T1000 (cell line): ENCODE measurements around the gene PPP1R3C.

Experiments used
- DNase-seq: peaks from one replicate; lab custom pipeline; 2025; ENCODE audit warnings: mixed read lengths; lab: John Stamatoyannopoulos, UW

The PPP1R3C gene

DNA sequence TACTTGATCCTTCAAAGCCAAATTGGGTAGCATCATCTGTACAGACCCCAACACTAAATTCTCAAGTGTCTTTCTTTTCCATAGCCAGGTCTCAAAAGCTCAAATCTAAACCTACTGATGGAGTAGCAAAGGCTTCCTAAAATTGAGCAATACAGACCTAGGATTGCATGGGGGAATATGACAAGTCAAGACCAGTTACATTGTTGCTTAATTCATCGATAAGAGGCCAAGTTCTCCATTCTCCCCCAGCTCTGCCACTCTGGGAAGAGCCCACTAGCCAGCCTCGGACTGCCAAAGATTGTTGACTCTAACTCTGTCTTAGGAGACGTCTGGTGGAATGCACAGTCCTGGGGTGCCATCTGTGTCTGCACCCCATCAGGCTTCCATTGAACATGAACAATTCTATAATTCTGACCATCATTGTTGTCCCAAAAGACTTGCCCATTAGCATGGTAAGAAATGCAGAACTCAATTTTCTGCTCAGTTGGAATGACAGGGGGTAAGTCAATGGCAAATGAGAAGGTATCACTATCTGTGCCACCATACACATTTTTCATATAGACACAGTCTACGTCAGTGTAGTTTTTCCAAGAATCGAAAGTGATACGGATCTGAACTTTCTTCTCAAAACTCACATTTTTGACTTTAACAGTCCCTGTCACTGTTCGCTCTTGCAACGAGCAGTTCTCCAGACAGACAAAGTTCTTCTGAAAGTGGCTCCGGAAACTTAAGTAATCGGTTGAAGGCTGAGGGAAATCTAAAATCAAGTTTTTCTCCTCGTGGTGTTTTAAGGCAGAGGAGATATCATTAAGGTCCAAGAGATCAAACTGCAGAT lies 2.9 kb downstream of the PPP1R3C start:
- no peak for DNase-seq

DNA sequence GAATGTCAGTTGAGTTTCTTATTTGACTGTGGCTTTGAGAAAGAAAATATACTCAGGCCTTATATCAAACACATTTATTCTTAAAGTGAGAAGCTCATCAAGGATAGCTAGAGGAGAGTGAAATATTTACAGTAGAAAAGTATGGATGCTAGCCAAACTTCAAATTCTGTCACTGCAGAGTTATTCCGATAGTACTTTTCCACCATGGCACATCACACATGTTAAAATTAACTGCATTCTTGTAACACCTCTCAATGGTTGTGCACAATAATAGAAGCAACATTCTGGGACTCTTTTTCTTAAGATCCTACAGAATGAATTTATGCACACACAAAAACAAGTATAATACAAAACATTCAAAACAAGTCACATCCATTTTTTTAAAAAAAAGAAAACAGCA lies 4.5 kb downstream of the PPP1R3C start:
- no peak for DNase-seq

DNA sequence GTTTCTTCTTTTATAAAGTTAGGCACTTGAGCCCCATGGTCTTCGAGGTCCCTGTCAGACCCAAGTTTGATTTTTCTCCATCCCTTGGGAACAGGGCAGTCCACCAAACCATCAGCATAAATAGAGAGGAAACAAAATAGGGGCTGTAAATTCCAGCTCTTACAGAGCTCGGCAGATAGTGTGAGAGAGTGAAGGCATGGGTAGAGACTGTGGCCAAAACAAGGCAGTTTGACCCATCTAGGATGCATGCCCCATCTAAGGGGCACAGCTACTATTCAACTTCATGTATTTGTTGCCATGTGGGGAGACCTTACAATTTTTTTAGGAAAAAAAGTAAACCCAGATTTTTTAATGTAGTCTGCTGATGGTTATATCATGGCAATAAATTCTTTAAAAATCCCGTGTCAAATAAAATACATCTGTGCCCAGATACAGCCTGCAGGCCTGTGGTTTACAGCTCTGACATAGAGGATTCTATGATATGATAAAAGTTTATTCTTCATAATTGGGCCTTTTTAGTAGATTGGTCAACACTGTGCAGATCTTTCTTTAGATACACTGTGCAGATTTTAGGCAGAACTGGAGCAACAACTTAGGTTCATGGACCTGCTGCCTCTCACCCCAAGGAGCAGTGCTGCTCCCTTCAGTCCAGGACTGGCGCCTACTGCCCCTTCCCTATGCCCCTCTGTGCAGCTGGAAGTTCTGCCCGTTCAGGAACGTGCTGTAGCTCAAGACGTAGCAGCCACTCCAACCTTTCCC lies 5.3 kb downstream of the PPP1R3C start:
- no peak for DNase-seq

DNA sequence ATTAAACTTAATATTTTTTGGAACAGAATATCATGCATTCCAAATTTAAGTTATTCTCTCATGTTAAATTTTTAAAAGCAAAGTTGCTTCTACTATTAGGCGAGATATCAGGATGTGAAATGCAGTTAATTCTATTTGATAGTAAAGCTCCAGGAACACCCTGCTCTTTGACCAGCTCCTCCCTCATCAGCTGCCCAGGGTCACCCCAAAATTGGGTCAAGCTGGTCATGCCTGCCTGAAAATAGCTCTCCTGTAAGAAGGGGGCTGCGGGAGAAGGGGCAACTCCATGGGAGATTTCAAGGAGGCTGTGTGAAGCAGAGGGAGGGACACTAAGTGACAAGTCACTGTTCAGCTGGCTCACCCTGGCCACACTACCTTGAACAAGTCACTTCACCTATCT lies 5.9 kb downstream of the PPP1R3C start:
- no peak for DNase-seq

DNA sequence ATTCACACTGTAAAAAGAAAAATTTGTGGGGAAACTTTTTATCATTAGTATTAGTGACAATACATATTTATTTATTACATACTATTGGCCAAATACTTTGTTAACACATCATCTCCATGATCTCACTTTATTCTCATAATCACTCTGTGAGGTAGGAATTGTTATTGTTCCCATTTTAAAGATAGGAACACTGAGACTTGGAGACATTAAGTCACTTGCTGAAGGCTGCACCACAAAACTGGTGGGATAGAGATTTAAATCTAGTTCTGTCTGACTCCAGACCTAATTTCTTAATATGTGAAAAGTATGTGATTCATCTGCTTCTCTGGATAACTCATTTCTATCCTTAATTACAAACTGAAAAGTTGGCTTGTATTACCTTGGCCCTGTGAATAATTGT lies 8.2 kb downstream of the PPP1R3C start:
- DNase-seq: no peak

DNA sequence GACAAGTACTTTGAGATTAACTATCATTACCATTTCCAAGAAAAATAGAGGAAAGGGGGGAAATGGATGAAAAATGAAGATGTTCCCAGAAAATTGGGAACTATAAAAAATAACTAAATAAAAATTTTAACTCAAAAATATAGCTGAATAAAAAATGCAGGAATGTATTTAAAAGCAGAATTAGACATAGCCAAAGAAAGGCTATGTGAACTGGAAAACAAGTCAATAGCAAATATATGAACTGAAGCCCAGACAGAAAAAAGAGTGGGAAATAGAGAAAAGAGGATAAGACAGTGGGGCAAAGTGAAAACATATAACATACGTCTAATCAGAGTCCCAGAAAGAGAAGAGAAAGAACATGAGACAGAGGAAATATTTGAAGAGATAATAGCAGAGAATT lies 10.3 kb downstream of the PPP1R3C start:
- no peak for DNase-seq

DNA sequence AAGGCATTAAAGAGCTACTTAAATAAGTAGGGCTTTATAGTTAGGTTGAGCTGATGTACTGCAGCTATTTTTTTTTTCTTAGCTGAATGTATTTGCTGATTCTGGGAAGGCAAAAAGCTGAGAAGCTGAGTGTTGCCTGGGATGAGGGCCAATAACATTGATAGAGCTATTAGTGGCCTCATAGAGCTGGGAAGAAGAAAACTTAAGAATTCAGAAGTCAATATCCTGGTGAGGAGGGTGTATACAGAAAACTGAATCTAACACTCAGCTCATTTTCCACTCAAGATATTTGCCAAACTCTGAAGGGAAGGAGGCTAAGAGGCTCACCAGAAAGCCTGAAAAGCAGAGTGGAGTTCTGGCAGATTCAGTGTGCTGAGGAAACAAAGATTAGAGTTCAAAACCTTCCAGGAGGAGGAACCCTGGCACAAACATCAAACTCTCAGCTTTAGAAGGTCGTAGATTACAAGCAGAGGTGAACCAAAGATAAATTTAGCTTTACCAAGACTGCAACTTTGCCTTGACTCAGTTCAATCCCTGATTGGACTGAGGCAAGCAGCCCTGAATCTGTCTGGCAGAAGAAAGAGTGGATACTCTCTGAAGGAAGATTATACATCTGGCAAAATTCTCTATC lies 11.3 kb downstream of the PPP1R3C start:
- no peak for DNase-seq

DNA sequence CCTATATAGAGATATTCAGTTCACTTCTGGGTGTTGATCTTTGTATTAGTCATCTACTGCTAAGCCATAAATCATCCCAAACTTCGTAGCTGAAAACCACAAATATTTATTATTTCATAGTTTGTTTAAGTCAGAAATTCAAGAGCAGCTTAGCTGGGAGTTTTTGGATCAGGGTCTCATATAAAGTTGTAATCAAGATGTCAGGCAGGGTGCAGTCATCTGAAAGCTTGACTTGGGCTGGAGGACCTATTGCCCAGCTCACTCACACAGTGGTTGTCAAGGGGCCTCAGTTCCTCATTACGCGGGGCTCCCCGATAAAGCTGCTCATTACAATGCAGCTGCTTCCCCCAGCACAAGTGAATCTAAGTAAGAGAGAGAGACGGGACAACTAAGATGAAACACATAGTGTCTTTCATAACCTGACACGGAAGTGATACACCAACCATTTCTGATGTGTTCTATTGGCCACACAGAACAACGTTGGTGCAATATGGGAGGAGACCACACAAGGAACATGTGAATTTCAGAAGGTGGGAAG lies 15.7 kb downstream of the PPP1R3C start:
- DNase-seq: no peak

DNA sequence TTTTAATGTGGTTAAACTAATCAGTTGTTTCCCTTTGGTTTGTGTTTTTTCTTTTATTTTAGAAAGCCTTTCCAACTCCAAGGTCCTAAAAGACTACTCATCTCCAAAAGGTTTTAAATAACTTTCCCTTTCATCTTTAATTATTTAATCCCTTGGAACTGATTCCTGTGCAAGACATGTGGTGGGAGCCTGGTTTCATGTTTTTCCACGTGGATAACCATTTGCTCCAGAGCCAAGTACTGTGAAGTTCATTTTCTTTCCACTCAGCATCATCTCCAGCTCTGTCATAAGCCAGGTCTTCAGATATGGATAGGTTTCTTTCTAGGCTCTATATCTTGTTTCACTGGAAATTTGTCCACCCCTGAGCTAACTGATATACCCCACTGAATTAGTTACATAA lies 16.7 kb downstream of the PPP1R3C start:
- DNase-seq: no peak

DNA sequence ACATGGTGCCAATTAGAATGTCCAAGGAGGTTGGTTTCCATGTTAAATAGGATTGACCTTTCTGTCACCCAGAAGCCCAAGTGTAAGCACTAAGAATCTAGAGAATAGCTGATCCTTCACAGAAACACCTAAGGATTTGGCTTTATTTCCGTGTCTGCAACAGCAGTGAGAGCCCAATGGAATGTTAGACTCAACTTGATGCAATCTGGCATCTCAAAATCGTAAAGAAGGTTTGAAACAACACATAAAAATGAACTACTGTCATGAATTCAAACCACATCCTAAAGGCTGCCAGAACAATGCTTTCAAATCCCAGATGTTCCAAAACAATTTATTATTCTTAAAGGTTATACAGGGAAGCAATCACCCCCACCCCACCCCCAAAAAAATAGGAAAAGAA lies 18.6 kb downstream of the PPP1R3C start:
- DNase-seq: peak; percentile 17

DNA sequence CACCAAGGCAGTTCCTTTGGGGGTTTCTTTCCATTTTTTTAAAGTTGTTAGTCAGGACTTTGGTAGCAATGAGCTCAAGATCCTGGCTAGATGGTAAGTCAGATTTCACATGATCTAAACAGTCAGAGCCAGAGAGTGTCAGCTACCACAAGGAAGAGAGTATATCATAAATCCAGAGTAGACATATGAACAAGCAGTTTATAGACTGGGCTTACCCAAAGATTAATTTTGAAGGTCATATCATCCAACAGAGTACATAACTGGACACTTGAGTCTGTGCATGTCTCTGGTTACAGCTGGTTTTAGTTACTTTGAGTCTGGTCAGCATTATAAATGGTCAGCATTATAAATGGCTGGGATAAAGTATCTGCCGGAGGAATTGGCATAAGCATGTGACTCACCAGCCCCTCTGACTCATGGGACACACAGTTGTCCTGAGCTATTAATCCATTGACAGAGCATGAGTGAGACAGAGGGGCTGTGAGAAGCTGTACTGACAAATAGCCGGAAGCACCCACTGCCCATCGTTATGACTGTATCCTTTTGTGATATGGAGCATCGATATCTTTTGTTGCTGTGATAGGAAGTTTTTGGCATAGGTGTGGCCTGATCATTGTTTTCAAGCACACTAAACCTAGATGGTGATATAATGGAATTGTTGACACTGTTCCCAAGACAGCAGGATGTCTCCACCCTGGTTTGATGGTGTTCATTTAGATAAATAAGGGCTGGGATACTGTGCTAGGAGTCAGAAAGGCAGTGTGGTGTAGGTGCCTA lies 19.3 kb downstream of the PPP1R3C start:
- peak; percentile 84 for DNase-seq

DNA sequence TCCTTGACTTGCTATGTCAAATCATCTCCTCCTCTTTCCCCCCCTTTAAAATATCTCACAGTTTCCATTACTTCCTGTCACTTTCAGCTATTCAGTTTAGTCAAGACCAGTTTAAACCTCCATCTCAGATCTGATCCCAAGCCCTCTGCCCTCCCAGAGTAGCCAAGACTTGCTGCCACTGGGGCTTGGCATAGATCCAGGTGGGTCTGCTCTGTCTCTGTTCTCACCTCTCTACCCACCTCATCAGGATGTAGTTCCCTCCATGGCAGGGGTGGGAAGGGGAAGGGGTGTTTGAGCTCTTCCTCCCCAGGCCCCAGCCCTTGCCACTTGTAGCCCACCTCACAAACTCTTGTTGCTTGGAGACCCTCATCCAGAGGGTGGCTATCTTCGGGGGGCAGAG lies 22.0 kb downstream of the PPP1R3C start:
- no peak for DNase-seq

DNA sequence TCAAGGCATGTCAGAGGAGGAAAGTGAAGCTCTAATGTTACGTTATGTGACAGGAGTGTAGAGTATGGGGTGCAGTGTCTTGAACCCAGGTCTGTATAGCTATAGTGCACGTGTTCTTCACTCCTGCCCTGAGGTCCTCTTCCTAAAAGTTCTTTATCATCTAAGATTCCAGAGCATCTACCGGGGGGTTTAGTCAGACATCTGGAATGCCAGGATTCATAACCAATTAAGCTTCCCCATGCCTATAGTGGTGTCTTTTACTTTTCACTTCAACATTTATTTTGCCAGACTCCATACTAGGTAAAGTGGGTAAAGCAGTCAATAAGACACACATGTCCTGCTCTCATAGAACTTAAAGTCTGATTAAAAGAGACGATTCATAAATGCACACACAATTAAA lies 22.4 kb downstream of the PPP1R3C start:
- DNase-seq: no peak

DNA sequence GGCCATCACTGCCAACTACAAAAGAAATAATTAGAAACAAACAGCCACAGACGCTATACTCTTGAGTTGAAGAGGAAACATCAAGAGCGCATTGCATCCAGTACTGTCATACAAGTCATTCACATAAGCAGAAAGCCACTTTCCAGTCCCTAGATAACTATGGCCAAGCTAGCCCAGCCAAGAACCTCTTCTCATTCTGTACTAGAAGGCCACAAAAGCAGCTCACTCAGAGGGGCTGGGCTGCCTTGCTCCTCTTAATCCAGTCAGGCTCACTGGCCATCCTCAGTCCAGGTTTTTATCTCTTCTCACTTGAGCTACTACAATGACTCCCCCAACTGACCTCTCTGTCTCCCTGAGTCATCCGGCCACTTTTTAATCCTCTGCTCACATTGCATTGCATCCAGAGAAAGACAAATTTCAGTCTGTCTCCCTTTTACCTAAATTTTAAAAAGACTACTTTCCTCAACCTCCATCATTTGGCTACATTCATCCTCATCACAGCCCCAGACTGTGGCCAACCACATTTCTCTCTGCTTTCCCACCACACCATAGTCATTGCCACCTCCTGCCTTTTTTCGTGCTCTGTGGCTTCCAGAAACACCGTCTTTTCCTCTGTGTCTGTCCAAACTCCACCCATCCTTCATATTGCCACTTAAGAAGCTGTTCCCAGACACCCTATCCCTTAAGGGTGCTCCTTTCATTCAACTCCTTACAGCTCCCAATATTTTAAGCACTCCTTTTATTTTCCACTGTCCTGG lies 25.0 kb downstream of the PPP1R3C start:
- no peak for DNase-seq

DNA sequence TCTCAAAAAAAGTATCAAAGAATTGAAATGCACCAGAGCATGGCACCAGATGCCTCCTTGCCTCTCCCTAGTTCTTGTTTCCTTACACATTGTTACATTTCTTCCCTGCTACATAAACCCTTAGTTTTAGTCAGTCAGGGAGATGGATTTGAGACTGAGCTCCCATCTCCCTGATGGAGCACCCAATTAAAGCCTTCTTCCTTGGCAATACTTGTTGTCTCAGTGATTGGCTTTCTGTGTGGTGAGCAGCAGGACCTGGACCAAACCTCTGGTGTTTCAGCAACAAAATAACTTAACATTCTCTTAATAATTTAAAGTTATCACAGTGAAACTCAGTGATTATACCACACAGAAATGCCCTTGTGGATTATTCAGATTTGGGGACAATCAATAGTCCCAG lies 26.9 kb downstream of the PPP1R3C start:
- DNase-seq: no peak

DNA sequence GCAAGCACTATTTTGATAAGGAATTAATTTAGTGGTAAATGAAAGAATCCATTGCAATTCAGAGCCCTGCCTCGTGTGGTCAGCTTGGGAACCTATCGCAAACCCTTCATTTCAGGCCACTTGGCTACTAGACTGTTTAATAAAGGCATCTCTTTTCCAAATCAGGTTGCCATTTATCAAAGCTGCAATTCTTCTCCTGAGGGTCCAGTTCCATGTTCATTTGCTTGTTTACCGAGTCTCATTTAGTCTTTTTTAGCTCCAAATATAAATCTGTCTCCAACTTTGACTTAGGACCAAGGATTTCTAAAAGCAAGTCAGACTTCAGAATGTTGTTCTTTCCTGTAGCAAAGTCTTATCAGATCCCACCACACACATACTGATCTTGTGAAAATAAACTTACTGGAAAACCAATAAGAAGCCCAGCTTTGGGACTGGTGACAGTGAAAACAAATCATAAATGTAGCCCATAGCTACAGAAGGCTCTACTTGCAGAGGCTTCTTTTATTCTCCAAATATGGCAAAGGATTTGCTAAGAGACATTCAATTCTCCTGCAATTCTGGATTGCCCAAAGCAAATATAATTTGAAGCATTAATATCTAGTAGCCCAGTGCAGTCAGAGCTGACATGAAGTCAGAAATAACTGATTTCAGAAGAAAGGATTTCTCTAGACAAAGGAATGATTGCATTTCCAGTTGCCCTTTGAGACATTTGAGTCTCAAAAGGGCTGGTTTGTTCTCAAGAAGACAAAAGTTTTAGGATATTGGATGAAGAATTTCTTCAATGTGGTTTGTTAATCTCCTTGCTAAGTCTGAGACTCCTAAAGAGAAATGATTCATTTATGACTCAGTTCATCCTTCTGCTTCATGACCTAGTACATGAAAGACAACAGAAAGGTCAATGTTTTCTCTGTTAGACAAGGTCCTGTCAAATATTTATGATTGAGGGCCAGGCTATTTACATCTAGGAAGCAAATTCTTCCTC lies 28.0 kb downstream of the PPP1R3C start:
- no peak for DNase-seq

DNA sequence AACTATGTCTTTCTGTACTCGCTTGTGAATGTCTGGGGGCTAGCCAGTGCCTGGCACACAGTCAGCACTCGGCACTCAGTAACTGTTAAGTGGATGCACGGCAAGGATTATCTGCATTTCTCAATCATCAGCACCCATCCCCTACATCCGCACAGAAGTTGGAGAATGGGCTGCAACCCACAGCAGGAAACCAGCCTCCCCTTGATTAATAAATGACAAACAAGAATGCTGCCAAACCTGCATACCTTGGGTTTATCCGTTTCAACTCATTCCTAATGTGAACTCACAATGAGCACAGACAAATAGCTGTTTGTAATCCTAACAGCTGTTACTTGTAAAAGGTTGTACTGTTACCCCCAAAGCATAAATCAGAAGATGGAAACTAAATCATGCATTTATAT lies 28.9 kb downstream of the PPP1R3C start:
- no peak for DNase-seq

DNA sequence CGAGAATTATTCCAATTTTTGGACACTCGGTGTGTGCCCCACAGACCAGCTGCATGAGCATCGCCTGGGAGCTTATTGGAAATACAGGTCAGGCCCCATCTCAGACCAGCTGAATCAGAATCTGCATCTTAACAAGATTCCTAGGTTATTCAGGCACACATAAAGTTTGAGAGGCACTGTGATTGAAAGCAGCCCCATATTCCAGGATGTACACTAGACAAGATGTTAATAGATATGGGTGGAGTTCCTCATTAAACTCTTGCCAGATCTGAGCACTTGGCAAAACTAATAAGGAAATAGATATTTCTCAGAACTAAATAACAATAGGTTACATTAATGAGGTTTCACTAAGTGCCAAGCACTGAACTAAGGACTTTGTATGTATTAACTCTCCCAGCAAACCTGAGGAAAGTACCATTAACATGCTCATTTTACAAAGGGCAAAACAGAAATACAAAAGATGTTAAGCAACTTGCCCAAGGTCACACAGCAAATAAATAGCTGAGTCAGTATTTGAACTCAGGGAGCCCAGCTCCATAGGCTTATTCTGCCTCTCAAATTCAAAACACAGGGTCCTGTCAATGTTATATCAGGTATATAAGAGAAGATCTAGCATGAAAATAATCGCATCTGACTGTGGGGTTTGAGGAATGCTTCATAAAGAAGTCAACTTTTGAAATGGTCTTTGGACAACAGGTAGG lies 29.9 kb downstream of the PPP1R3C start:
- DNase-seq: no peak

DNA sequence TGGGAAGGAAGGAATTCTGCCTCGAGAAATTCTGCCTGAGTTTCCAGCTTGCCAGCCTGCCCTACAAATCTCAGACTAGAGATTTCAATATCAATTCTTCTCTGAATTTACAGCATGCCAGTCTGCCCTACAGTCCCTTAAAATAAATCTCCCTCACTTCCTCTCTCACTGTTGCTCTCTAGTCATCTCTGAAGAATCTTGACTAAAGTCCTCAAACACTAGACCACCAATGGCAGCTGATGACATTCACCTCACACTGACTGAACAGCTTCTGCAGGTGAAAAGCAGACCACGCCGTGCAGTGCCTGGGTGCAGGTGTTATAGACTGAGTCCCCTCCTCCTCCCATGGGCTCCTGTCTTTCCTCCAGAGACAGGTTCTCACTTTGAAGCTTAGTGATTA lies 30.4 kb downstream of the PPP1R3C start:
- DNase-seq: no peak
